ENCODE measurements around the gene PRKCD. TPM values are rescaled to one million over a fixed set of nuclear protein-coding genes. Genes with fewer than 3 reads are reported as not detected.

The PRKCD gene
- total and polyA plus RNA-seq, 2 donors (not counting 1 experiment from before 2014, with no cell fraction given), result 46.7 to 68.8 TPM

GRCh38 chr3:53229606-53230005, 68.6 kb downstream of the PRKCD start:
- no peak overlapping the region for H3K27ac ChIP-seq (ENCODE audit: low read length in 2 of 2)
- WGBS (ENCODE audit: insufficient coverage), result 92% methylated on average over 2 of the region's 2 CpGs
- no peak overlapping the region for H3K4me2 ChIP-seq (replicated peaks; ENCODE audit: low read depth, low read length, poor library complexity, severe bottlenecking)
- CTCF ChIA-PET, result no interaction called here
- no peaks in the 10 kb centered on the region for H4K20me1 ChIP-seq (ENCODE audit: control insufficient read depth, insufficient read depth, low read length, poor library complexity, severe bottlenecking)
- H3K4me3 ChIP-seq (ENCODE audit: control extremely low read depth in 1 of 5, extremely low read depth in 1 of 5, insufficient read depth in 1 of 5, low read depth in 2 of 5, low read length in 4 of 5), result no peak overlapping the region
- no peaks in the 10 kb centered on the region for H3K4me1 ChIP-seq (ENCODE audit: control insufficient read depth in 2 of 2, insufficient read depth in 2 of 2, low read length in 2 of 2)
- intact Hi-C loops (cut with micrococcal nuclease), result no loop called here
- peaks cover 0 to 93% of the 10 kb centered on the region in 2 experiments for H3K36me3 ChIP-seq (replicated peaks in 1 of 2; ENCODE audit: control extremely low read depth in 1 of 2, control insufficient read depth in 1 of 2, extremely low read depth in 1 of 2, insufficient read depth in 2 of 2, low read length in 1 of 2)
- no peaks in the 10 kb centered on the region for H3K27me3 Mint-ChIP-seq
- no peak for TF ChIP-seq EZH2 (IDR thresholded peaks at IDR 0.05; ENCODE audit: borderline replicate concordance, insufficient read depth, low read depth, low read length, poor library complexity, severe bottlenecking)
- TF ChIP-seq CTCF (IDR thresholded peaks at IDR 0.05), result no peak
- H2AFZ ChIP-seq (ENCODE audit: insufficient read depth, low read depth, low read length, poor library complexity, severe bottlenecking), result no peak overlapping the region
- POLR2A ChIA-PET, result no interaction called here
- no peak overlapping the region for H3K9ac ChIP-seq (ENCODE audit: low read length)
- no peaks in the 10 kb centered on the region for H3K27me3 ChIP-seq (replicated peaks in 1 of 4; ENCODE audit: control extremely low read depth in 1 of 4, control insufficient read depth in 3 of 4, insufficient read depth in 4 of 4, low read length in 3 of 4)
- no peak overlapping the region for H3K4me3 Mint-ChIP-seq
- DNase-seq (no peak), ATAC-seq (ENCODE audit: low read depth) (no peak)
- no peaks in the 10 kb centered on the region for H3K9me3 Mint-ChIP-seq (ENCODE audit: insufficient read depth)
- H3K9me3 ChIP-seq (ENCODE audit: control extremely low read depth in 1 of 3, control insufficient read depth in 2 of 3, insufficient read depth in 1 of 3, low read length in 2 of 3), result no peaks in the 10 kb centered on the region
- H3K4me1 Mint-ChIP-seq, result no peaks in the 10 kb centered on the region
- no peak overlapping the region for H3K27ac Mint-ChIP-seq
- no peaks in the 10 kb centered on the region for H3K79me2 ChIP-seq (ENCODE audit: control insufficient read depth, insufficient read depth, low read length)

GRCh38 chr3:53230041-53230621, 69.1 kb downstream of the PRKCD start:
- ATAC-seq (ENCODE audit: low read depth), result no peak
- Histone ChIP-seq H3K27me3 (replicated peaks in 1 of 4; ENCODE audit: control extremely low read depth in 1 of 4, control insufficient read depth in 3 of 4, insufficient read depth in 4 of 4, low read length in 3 of 4) (no peaks in the 10 kb centered on the region), H3K36me3 (replicated peaks in 1 of 2; ENCODE audit: control extremely low read depth in 1 of 2, control insufficient read depth in 1 of 2, extremely low read depth in 1 of 2, insufficient read depth in 2 of 2, low read length in 1 of 2) (peaks cover 0 to 91% of the 10 kb centered on the region in 2 experiments), H3K4me3 (ENCODE audit: control extremely low read depth in 1 of 5, extremely low read depth in 1 of 5, insufficient read depth in 1 of 5, low read depth in 2 of 5, low read length in 4 of 5) (no peak overlapping the region), H4K20me1 (ENCODE audit: control insufficient read depth, insufficient read depth, low read length, poor library complexity, severe bottlenecking) (no peaks in the 10 kb centered on the region), H3K4me1 (ENCODE audit: control insufficient read depth in 2 of 2, insufficient read depth in 2 of 2, low read length in 2 of 2) (no peaks in the 10 kb centered on the region), H3K9me3 (ENCODE audit: control extremely low read depth in 1 of 3, control insufficient read depth in 2 of 3, insufficient read depth in 1 of 3, low read length in 2 of 3) (no peaks in the 10 kb centered on the region), H3K27ac (ENCODE audit: low read length in 2 of 2) (no peak overlapping the region), H3K4me2 (replicated peaks; ENCODE audit: low read depth, low read length, poor library complexity, severe bottlenecking) (no peak overlapping the region), H3K79me2 (ENCODE audit: control insufficient read depth, insufficient read depth, low read length) (no peaks in the 10 kb centered on the region), H2AFZ (ENCODE audit: insufficient read depth, low read depth, low read length, poor library complexity, severe bottlenecking) (no peak overlapping the region), H3K9ac (ENCODE audit: low read length) (no peak overlapping the region)
- intact Hi-C loops (cut with micrococcal nuclease), result no loop called here
- TF ChIP-seq CTCF (IDR thresholded peaks at IDR 0.05) (no peak), EZH2 (IDR thresholded peaks at IDR 0.05; ENCODE audit: borderline replicate concordance, insufficient read depth, low read depth, low read length, poor library complexity, severe bottlenecking) (no peak)
- 87% methylated on average over 16 of the region's 16 CpGs for WGBS (ENCODE audit: insufficient coverage)
- H3K9me3 Mint-ChIP-seq (ENCODE audit: insufficient read depth), result no peaks in the 10 kb centered on the region
- H3K4me3 Mint-ChIP-seq, result no peak overlapping the region
- no peak for DNase-seq
- ChIA-PET POLR2A (no interaction called here), CTCF (no interaction called here)
- no peaks in the 10 kb centered on the region for H3K4me1 Mint-ChIP-seq
- no peak overlapping the region for H3K27ac Mint-ChIP-seq
- no peaks in the 10 kb centered on the region for H3K27me3 Mint-ChIP-seq
